GM21423 (cell line): ENCODE results near the gene MS4A6A.
"Not testable (repeated sequence)": the region's sequence is repeated elsewhere in the genome, so short reads cannot be mapped to it uniquely, and the experiment has no call there.

ENCODE experiments used
- ATAC-seq: cut with Tn5 transposase; IDR thresholded peaks from one replicate; pipeline ENCODE4 v1.9.1; 2021; ENCODE audit warnings: mild to moderate bottlenecking, moderate library complexity; ENCODE audit not compliant: unreplicated experiment

Gene MS4A6A

DNA sequence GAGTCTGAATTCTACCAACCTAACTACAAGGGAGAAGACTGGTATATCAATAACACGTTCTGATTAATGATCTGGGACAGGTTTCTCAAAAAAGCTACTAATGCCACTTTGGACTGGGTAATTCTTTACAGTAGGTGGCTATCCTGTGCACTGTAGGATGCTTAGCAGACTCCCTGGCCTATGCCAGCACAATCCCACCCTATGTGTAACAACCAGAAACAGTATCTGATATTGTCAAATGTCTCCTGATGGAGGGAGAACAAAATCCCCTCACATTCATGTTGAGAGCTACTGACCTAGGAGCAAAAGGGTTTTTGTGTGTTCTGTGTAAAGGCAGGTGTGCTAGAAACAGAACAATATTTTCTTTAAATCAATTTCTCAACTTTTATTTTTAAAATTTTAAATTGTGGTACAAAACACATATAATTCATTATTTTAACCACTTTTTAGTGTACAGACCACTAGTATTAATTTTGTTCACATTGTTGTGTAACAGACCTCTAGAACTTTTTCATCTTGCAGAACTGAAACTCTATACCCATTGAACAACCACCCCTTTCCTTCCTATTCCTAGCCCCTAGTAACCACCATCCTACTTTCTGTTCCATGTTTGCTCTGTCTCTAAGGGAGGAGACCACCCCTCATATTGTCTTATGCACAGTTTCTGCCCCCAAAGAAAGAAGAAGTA is 2.1 kb upstream of the MS4A6A start:
- ATAC-seq: peak; percentile 69

DNA sequence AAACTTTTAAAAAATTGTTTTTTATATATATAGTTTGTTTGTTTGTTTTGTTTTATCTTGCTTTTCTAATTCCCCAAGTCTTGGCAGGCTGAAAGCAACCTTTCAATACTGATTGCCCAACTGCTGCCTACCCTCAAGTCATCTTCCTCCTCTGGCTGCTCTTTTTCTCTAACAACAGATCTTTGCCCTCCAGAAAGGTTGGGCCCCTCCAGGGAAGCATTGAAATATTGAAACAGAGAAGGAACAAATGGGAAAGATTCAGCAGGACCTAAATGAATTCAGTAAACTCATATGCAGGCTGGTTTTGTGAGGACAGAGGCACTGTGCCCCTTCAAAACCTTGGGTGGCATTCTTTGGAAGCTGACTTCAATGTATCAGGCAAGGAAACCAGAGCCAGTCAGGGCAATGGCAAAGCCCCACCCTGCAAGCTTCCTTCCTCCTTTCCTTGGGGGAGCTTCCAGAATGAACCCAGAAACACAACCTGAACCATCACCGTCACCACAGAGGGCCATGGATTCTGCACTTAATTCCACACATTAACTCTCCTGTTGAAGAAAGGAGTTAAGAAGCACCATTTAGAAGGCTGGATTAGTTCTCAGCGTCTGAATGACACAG is 815 bp upstream of the MS4A6A start:
- ATAC-seq: no peak

DNA sequence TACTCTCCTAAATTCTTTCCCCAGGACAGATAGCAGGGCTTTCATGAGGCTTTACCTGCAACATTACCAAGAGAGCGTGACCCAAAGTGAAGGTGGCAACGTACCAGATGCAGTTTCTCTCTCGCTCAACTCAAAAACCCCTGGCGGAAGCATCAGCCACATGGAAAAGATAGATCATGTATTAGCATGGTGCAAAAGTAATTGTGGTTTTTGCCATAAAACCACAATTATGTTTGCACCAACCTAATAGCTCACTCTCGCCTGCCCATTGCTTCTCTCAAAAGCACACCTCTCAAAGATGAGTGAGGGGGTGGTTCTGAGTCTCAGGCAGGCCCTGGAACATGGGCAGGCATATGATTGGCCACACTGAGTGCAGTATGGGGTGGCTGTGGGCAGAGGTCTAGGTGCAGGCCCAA is 7.0 kb downstream of the MS4A6A start:
- peak; percentile 67 for ATAC-seq

DNA sequence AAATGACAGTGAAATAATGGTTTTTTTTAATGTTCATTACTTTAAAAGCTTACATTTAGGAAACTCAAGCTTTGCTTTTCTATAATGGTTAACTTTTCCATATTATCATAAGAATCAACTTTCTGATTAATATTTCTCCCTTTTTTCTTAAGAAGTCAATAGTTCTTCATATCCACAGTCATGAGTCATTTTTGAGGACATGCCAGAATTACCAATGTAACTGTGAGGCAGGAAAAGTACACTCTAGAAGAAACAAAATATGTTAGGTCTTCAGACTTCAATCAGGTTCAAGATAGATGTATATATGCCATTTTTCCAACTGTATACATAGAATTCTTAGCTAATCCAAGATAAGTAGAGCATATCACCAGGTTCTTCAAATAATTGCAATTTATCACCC is 10.9 kb downstream of the MS4A6A start:
- no peak for ATAC-seq

DNA sequence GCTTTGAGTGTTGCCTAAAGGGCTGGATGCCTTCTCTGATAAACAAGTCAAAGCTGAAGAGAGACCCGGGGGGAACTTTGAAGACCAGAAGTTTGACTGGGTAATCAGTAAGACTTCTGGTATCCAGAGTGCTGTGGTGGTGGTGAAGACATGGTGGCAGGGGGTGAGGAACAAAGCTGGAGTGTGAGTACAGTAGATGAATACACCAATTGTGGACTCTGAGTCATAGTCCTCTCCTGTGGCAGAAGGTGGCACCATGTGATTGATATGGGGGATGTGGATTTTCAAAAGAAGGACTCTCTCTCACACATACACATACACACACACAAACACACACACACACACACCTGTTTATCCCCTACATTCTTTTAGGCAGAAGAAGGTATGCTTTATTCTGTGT is 12.3 kb downstream of the MS4A6A start:
- no peak for ATAC-seq

DNA sequence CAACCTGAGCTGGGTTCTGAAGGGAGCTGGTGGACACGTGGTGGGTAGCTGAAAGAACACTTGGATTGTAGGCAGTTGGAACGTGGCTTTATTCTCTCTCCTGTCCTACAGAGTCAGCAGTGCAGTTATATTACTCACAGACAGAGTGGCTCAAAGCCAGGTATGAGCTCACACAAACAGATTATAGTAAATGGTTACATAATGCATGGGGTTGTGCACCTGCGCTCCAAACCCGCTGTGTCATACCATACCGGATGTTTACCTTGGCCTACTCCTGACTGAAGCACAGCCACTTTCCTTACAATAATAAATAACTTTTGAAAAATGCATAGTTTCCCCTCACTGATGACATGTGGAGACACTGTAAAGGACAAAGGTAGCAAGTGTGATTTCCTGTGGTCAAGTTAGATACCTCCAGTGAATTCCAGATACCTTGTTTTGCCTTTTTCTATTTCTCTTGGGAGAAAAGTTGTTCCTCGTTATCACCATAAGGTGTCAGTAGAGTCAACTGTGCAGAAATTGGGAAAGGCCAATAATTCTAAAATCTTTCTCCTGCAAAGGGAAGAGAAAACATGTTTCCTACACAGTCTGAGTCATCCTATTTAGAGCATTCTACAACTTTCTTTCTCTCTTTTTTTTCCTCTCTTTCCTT is 13.5 kb downstream of the MS4A6A start:
- no peak for ATAC-seq

DNA sequence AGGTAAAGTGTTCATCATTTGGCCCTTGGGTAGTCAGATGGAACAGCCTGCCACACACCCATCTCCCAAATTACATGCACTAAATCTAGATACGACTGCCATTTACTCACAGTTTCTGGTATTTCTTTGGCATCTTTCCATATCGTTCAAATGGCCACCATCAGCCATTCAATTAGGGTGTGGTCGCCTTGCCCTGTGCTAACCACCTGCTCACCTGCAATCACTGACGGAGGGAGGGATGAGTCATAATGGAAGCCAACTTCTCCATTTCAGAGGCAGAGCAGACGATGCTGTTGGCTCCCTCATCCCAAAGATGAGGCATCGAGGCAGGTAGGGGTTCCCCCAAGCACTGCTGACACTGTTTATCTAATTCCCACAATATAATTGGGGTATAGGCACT is 14.6 kb downstream of the MS4A6A start:
- no peak for ATAC-seq

DNA sequence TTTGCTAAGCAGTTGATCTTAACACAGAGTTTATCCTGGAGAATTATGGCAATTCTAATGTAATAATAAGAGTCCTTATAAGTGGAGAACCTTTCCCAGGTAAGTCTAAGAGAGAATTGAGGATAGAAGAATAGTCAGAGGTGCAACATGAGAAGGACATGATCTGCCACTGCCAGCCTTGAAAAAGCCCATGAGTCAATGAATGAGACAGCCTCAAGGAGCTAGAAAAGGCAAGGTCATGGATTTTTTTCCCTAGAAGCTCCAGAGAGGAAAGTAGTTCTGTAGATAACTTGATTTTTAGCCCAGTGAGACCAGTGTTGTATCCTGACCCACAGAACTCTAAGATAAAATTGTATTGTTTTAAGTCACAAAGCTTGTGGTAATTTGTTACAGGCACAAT is 16.9 kb downstream of the MS4A6A start:
- ATAC-seq: no peak

DNA sequence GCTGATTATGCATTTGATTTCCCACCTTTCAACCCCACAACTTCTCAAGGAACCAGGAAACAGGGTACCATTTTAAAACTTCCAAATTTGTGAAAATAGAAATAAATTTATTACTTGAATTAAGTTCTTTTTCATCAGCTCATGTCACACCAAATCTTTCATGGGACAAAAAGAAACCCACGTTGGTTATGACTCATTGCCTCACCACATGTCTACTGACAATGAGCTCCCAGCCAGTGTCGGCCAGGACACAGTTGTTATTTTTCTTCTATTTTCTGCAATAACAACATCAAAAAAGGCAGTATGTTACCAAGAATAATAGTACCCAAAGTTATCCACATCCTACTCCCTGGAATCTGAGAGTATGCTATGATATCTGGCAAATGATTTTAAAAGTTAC is 17.3 kb downstream of the MS4A6A start:
- no peak for ATAC-seq

DNA sequence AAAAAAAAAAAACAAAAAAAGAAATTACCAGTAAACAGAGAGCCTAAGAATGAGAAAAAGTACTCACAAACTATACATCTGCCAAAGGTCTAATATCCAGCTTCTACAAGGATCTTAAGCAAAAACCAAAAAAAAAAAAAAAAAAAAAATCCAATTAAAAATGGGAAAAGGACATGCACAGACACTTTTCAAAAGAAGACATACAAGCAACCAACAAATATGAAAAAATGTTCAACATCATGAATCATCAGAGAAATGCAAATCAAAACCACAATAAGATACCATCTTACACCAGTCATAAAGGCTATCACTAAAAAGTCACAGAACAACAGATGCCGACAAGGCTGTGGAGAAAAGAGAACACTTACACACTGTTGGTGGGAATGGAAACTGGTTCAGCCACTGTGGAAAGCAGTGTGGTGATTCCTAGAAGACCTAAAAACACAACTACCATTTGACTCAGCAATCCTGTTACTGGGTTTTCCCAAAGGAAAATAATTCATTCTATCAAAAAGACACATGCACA is 18.3 kb downstream of the MS4A6A start:
- no peak for ATAC-seq

DNA sequence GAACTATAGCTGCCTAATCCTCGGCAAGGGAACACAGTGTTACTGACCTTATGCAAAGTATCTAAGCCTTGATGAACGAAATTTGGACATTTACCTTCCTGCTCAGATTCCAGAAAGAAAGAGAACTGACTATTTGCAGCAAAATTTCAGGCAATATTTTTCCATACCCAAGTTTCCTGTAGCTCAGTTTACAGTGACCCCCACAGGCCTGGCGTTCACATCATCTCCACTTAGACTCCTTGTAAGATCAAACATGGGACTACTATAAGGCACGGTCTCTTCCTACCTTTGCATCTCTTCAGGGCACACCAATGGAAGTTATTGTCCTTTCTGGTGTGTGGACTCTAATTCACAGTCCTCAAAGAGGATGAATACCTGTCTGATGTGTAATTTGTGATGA is 21.1 kb downstream of the MS4A6A start:
- no peak for ATAC-seq

DNA sequence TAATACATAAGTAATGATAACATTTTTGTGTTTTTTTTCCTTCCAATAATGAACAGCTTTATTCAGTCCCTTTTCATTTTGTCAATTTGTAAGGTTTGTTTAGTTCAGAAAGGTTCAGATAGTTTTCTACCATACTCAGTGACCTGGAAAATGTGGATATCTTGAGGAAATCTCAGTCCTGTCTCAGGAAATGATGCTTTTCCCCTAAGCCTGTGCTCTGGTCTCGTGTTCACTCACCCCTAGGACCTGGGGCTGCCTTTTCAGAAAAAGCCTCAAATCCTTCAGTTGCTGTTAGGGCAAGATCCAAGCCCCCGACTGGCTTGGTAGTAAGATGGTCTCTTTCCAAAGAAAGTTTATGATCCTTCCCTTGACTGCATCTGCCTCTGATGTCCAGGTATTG is 21.8 kb downstream of the MS4A6A start:
- no peak for ATAC-seq

DNA sequence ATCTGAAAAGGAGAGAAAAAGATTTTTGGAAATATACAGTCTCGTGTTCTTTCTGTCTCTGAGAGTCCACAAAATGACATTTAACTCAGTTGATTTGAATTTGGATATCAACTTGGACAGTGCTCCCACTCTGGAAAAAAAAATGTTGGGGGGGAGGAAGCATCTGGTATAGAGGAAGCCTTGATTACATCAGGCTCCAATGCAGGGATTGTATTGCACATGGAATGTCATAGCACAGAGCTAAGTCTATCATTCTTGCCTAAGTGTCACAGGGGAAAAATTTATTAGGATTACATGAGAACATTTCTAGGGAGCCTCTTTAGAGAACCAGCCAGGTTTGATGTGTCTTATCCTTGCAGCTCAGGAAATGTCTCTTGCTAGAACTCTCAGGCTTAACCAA is 23.0 kb downstream of the MS4A6A start:
- no peak for ATAC-seq

DNA sequence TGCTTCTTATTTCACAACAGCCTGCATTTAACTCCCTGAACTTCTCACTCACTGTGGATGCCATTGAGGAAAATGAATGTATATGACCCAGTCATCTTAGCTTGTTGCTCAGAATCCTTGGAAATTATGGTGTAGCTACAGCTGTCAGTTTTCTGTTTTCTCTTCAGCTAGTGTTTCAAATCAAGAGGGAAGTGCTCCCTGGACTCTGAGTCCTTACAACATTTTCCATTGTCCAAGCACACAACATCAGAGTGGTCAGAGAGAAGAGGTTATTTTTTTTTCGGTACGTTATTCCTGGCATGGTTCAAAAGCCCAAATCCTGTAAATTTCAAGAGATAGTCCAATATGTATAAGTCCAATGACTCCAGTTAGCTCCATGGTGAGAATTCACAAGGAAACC is 23.6 kb downstream of the MS4A6A start:
- ATAC-seq: no peak

DNA sequence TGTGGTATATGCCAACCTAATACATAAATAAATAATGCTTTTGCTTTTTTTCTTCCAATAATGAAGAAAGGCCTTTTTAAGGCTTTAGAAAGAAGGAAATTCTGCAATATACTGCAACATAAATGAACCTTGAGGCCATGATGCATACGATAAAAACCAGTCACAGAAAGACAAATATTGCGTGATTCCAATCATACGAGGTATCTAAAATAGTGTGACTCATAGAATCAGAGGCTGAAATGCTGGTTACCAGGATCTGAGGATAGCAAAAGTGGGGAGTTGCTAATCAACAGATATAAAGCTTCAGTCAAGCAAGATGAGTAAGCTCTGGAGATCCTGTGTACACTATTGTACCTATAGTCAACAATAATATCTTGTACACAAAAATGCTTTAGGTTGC is 24.2 kb downstream of the MS4A6A start:
- ATAC-seq: no peak

DNA sequence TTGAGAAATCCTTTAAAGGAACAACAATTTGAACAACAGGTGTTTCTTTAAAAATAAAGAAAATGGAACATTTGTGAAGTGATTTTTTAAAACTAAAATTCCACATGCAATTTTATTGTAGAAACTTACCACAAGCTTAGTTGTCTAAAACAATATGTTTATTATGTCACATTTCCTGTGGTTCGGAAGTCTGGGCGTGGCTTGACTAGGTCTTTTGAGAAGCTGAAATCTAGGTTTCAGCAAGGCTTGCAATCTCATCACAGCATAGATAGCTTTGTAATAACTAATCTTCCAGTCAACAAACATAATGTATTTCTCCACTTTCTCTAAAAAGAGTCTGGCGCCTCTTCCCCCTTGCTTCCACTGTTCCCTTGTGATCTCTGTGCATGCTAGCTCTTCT is 27.0 kb downstream of the MS4A6A start:
- no peak for ATAC-seq

DNA sequence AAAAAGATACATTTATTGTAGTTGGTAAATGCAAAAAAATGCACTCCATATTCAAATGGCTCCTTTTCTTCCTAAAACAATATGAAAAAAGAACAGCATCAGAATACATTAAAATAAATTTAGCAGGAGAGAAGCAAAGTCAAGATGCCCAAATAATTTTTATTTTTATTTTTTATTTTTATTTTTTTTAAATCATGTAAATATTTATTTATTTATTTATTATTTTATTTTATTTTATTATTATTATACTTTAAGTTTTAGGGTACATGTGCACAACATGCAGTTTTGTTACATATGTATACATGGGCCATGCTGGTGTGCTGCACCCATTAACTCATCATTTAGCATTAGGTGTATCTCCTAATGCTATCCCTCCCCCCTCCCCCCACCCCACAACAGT is 30.2 kb downstream of the MS4A6A start:
- not testable (repeated sequence) for ATAC-seq

DNA sequence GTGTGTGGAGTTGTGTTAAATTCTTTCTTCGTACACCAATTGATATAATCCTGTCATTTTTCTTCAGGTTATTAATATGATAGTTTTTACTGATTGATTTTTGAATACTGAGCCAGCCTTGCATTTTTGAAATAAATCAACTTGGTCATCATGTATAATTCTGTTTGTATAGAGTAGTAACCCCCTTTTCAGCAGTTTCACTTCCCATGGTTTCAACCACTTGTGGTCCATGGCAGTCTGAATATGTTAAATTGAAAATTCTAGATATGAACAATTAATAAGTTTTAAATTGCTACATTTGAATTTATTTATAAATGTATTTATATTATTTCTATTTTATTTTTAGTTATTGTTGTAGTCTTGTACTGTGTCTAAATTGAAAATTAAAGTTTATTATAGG is 32.6 kb downstream of the MS4A6A start:
- no peak for ATAC-seq

DNA sequence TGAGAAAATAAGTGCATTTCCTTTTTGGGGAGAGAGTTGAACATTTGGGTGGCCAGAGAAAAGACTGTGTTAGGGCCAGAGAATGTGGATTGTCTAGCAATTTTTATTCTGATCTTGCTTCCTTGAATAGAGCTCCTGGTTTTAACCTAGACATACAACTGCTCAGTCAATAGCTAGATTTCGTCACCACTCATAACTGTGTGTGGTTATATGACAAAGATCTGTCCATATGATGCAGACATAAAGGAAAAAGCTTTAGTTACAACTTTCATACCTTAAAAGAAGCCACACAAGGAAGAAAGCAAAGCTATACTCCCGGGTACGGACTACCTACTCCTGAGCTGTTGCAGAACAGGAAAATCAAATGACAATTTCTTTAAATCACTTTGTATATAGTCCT is 37.2 kb downstream of the MS4A6A start:
- ATAC-seq: no peak

DNA sequence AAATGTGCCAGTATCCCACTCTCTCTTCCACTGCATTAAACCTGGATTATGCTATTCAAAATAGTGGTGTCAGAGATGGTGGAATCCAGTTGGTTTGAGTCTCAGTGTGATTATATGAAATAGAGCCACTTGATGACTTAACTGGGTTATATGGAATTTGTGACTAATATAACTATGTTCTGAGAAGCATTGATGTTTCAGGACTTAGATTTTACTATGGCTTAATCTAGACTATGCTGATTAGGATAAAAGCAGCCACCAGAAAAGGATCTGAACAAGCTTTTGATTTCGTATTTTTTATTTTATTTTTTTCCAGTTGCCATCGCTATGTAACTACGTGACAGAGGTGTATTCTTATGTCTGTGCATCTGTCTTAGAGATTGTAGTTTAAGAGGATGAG is 39.1 kb downstream of the MS4A6A start:
- no peak for ATAC-seq

DNA sequence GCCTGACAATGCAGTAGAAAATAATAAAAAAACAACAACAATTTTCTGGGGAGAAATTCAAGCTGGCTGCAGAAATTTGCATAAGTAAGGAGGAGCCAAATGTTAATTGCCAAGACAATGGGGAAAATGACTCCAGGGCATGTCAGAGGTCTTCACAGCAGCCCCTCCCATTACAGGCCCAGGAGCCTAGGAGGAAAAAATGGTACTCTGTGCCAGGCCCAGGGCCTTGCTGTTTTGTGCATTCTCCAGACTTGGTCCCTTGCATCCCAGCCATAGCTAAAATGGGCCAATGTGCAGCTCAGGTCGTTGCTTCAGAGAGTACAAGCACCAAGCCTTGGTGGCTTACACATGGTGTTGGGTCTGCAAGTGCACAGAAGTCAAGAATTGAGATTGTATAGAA is 49.0 kb downstream of the MS4A6A start:
- ATAC-seq: no peak

DNA sequence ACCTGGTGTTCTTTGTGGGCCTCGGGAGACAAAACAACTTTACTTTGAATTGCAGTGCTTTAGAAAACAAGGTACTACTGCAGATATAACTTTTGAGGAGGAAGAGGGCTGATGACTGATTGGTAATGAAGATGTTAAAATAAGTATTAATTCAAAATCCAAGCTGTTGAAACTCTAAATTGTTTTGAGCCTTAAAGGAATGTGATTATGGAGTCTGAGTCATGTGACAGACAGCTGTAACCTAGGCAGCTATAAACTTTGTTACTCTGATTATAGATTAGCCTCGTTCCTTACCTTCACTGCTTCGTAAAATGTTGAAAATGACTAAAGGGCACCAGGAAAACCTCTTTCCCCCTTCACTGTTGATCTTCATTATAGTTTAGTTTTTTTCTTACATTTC is 51.0 kb downstream of the MS4A6A start:
- no peak for ATAC-seq
